ENCODE data around the gene PDK1.
"Not testable (repeated sequence)": the region's sequence is repeated elsewhere in the genome, so short reads cannot be mapped to it uniquely, and the experiment has no call there.

The PDK1 gene

GRCh38 chr2:172552547-172553291 lies 3.2 kb upstream of the PDK1 start:
- DNase-seq: no peak

DNA sequence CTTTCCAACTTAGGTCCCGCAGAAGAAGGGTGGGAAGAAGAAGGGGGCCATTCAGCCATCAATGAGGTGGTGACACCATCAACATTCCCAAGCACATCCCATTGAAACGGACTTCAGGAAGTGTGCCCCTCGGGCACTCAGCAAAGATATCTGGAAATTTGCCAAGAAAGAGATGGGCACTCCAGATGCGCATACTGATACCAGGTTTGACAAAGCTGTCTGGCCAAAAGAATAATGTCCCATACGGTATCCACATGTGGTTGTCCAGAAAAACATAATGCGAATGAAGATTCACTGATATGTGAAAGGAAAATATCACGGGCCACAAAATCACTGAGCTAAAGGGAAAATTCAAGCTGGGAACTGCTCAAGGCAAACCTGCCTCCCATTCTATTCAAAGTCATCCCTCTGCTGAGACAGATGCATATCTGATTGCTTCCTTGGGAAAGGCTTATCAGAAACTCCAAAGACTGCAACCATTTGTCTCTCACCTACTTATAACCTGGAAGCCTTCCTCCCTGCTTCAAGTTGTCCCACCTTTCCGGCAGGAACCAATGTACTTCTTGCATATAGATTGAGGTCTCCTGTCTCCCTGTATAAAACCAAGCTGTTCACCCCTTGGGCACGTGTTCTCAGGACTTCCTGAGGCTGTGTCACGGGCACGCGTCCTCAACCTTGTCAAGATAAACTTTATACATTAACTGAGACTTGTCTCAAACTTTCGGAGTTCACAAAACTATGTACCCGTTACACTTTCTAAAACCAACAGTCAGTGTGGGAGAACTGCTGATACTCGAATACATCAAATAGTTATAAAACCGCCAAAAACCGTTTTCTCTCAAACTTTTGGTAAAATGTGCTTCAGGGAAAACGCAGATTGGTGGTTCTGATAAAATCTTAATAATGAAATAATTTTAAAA lies 1.3 kb upstream of the PDK1 start:
- DNase-seq: peak in 3 of 14 donors; percentile 1 to 21 (median 17)

DNA sequence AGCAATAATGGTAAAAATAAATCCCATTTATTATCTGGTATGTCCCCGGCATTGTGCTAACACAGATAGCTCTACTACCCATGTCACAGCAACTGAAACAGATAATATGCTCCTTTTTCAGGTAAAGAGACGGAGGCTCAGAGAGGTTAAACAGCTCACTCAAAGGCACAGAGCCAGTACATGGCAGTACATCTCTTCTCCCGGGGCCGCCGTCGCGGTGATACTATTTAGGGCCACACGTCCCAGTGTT lies 693 bp upstream of the PDK1 start:
- no peak for DNase-seq

- peak in 10 of 14 donors; percentile 6 to 59 (median 42) for DNase-seq
Measured at GRCh38 chr2:172556284-172557033, 569 bp downstream of the PDK1 start.

GRCh38 chr2:172558372-172558771 lies 2.5 kb downstream of the PDK1 start:
- DNase-seq: no peak

DNA sequence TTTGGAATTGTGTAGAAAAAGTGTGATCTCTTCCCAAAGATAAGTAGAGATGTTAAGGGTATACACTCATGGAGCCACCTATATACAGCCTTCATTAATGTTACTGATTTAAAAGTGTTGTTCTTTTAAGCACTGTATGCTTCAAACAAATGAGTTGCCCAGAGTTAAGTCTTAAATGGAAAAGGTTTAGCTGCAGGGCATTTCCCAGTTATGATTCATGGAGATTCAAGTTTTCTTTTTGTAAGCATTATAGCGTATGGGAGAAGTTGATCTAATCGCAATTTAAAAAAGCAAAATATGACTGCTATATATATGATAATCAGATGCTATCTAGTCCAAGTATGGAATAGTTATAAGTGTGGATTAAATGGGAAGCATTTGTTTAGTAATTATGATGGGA lies 4.8 kb downstream of the PDK1 start:
- DNase-seq: no peak

DNA sequence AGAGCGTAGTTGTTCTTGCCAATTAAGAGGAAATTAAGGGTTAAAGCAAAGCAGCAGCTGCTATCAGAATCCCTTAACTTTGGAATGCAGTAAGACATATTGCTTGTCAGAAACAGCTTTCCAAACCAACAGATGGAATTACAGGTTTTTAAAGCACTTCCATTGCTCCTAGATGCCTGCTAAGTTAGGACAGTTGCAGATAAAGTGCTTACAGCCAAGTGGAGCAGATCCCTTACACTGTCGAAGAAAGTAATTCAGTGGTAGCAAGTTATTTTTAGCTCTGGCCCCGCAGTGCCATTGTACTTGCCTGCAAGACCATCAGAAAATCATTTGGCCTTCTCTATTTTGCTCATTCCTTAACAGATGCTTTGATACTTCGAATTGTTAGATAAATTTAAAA lies 5.4 kb downstream of the PDK1 start:
- no peak for DNase-seq

DNA sequence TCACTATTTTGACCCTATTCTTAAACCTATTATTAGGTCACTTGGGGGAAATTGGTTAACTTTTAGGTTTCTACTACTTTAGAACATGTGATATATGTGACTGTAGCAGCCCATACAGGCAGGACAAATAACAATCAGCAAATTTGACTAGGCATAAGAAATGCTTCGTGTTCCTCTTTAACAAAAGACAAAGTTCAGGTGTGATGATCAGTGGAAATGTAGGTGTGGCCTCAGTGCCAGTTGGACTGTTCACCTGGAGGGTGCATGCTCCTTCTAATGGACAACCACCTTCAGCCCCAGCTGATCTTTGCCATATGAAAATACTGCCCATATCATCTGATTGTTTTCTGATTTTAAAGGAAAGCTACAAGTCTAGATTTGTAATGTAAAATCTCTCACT lies 6.4 kb downstream of the PDK1 start:
- DNase-seq: no peak

DNA sequence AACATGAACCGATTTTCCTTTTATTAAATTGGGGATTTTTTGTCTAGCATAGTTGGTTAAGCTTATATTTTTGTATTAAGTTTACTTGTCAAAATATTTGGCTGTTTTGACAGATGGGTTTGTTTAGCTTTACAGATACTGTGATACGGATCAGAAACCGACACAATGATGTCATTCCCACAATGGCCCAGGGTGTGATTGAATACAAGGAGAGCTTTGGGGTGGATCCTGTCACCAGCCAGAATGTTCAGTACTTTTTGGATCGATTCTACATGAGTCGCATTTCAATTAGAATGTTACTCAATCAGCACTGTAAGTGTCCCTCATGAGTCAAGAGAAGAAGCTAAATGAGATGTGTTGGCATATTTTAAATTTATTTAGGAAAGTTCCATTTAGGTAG lies 8.5 kb downstream of the PDK1 start:
- DNase-seq: no peak

DNA sequence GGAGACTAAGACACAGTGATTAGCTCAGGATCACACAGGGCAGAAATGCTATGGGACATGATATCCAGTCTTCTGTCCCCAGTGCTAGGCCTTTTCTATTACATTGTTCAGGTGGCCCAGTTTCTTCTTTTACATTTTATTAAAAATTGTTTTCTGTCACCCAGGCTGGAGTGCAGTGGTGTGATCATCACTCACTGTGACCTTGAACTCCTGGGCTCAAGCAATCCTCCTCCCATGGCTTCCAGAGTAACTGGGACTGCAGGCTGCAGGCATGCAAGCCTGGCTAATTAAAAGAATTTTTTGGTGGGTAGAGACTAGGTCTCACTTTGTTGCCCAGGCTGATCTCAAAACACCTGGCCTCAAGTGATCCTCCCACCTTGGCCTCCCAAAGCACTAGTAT lies 15.4 kb downstream of the PDK1 start:
- DNase-seq: no peak

DNA sequence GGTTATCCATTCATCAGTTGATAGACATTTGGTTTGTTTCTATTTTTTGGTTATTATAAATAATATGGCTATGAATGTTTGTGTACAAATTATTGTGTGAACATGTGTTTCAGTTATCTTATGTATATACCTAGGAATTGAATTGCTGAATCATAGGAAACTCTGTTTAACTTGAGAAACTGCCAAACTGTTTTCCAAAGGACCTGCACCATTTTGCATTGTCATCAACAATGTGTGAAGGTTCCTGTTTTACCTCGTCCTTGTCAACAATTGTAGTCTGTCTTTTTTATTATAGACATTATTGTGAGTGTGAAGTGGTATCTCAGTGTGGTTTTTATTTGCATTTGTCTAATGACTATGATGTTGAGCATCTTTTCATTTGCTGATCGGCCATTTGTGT lies 17.1 kb downstream of the PDK1 start:
- DNase-seq: no peak

DNA sequence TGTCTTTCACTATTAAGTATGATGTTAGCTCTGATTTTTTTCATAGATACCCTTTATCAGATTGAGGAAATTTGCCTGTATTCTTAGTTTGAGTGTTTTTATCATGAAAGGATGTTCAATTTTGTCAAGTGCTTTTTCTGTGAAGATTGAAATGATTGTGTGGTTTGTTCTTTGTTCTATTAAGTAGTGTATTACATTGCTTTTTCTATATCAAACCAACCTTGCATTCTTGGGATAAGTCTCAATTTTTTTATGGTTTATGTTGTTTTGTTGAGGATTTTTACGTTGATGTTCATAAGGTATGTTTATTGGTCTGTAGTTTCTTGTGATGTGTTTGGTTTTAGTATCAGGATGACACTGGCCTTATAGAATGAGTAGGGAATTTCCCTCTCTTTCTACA lies 19.1 kb downstream of the PDK1 start:
- no peak for DNase-seq

DNA sequence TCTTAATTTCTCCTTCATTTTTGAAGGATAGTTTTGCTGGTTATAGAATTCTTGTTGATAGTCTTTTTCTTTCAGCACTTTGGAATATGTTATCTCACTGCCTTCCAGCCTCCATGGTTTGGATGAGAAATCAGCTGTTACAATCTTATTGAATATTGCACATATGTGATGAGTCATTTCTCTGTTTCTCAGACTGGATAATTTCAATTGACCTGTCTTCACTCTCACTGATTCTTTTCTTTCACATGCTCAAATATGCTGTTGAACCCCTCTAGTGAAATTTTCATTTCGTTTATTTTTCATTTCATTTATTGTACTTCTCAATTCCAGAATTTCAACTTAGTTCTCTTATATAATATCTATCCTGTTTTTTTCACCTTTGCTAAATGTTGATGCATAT lies 22.2 kb downstream of the PDK1 start:
- no peak for DNase-seq

GRCh38 chr2:172578860-172579512 lies 23.1 kb downstream of the PDK1 start:
- DNase-seq: no peak

- DNase-seq: no peak
Measured at GRCh38 chr2:172580544-172580943, 24.7 kb downstream of the PDK1 start.

- DNase-seq: no peak
Measured at GRCh38 chr2:172582656-172583055, 26.8 kb downstream of the PDK1 start.

GRCh38 chr2:172586245-172586891 lies 30.5 kb downstream of the PDK1 start:
- no peak for DNase-seq

DNA sequence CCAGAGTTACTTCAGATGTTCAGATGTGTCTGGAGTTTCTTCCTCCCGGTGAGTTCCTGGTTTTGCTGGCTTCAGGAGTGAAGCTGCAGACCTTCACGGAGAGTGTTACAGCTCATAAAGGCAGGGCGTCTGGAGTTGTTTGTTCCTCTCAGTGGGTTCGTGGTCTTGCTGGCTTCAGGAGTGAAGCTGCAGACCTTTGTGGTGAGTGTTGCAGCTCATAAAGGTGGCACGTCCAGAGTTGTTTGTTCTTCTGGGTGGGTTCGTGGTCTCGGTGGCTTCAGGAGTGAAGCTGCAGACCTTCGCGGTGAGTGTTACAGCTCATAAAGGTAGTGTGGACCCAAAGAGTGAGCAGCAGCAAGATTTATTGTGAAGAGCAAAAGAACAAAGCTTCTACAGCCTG lies 31.3 kb downstream of the PDK1 start:
- not testable (repeated sequence) for DNase-seq

DNA sequence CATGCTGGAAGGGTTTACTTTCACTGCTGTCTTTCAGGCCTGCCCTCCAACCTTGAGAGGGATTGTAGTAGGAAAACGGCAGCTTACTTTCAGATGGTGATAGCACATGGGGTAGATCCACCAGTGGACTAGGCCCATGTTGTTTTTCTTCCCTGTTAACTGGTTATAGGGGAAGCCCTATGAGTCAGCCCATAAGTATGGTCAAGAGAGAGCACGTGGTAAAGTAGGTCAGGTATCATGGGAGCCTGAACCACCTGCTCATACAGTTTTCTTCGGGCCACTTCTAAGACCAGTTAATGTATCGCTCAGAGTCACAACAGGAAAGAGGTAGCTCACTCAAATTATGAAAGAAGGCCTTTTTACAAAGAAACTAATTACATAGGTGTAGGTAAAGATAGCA lies 33.0 kb downstream of the PDK1 start:
- DNase-seq: no peak

- not testable (repeated sequence) for DNase-seq
Measured at GRCh38 chr2:172591386-172591785, 35.5 kb downstream of the PDK1 start.

GRCh38 chr2:172592190-172592589 lies 36.3 kb downstream of the PDK1 start:
- DNase-seq: not testable (repeated sequence)

GRCh38 chr2:172596776-172597175 lies 40.9 kb downstream of the PDK1 start:
- DNase-seq: no peak
